GM12872 (cell line): ENCODE results near the gene SPAG6.

Experiments
- TF ChIP-seq, protein P1 (sequence below): IDR thresholded peaks from 3 replicates; pipeline ENCODE4 v1.5.1; 2011; ENCODE audit warnings: low read depth, mild to moderate bottlenecking, low read length, moderate library complexity; ENCODE audit not compliant: insufficient read depth

SPAG6 gene

DNA sequence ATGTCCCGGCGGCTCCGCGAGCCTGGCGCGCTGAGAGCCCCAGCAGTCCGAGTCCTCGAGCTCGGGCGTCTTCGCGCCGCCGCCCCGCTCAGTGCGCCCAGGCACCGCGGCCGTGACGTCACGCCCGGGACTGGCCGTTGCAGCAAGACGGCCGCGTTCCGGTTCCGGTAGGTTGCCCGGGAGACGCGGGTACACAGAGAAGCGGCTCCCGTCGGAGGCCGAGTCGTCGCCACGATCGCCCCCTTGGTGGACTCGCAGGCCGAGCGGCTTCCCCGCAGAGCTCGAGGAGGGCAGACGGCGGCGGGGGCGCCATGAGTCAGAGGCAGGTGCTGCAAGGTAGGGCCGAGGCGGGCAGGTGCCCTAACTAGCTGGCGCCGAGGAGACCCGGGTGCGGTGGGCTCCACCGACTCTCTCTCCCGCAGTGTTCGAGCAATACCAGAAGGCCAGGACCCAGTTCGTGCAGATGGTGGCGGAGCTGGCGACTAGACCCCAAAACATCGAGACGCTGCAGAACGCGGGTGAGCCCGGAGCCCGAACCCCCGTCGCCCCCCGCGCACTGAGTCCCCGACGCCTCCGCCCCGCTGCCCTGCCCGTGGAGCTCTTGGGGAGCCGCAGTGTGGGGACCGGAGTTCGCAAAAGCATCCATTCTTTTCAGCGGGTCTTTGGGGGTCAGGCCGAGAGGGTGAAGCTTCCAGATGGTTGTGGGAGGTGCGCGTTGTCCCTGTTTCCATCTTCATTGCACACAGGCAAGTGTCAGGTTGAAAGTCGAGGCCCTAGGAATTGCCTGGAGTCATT lies at the start of gene SPAG6:
Gene SPAG6, plus strand, starts transcription at position 196 of the 795 bp plus-strand sequence. Its CDS starts 116 bp downstream, at position 312.
- TF ChIP-seq, protein P1, sequence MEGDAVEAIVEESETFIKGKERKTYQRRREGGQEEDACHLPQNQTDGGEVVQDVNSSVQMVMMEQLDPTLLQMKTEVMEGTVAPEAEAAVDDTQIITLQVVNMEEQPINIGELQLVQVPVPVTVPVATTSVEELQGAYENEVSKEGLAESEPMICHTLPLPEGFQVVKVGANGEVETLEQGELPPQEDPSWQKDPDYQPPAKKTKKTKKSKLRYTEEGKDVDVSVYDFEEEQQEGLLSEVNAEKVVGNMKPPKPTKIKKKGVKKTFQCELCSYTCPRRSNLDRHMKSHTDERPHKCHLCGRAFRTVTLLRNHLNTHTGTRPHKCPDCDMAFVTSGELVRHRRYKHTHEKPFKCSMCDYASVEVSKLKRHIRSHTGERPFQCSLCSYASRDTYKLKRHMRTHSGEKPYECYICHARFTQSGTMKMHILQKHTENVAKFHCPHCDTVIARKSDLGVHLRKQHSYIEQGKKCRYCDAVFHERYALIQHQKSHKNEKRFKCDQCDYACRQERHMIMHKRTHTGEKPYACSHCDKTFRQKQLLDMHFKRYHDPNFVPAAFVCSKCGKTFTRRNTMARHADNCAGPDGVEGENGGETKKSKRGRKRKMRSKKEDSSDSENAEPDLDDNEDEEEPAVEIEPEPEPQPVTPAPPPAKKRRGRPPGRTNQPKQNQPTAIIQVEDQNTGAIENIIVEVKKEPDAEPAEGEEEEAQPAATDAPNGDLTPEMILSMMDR: no peak

DNA sequence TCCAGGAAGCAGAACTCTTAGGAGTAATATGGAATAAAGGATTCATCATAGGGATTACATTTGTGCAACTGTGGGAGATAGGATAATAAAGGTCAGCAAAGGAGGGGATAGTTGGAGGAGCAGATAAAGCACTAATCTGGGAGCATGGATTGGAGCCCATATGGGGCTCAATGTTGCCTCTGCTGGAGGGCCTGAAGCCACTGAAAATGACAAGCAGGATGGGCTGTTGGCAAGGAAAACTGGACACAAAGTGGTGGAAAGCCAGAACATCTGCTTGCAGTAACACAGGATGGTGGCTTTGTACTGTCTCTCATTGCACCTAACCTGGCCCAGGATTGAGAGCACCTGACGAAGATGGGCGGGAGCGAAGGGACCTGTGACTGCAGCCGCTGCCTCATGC lies 44.1 kb upstream of the SPAG6 start:
- TF ChIP-seq, protein P1: no peak

DNA sequence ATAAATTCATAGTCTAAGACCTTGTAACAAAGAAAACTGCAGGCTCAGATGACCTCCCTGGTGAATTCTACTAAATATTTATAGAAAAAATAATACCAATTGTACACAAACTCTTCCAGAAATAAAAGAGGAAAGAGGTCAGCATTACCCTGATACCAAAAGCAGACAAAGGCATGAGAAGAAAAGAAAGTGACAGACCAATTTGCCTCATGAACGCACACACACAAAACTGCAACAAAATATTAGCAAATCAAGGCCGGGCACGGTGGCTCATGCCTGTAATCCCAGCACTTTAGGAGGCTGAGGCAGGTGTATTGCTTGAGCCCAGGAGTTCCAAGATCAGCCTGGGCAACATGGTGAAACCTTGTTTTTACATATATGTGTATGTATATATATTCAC lies 41.8 kb upstream of the SPAG6 start:
- TF ChIP-seq, protein P1: no peak

DNA sequence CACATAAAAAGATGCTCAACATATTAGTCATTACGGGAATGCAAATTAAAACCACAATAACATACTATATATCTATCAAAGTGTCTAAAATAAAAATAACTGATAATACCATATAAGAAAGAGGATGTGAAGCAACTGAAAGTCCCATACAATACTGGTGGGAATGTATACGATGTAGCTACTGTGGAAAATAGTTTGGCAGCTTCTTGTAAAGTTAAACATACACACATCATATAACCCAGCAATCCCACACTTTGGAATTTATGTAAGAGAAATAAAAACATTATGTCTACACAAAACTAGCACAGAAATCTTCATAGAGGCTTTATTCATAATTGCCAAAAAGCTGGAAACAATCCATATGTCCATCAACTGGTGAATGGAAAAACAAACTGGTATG lies 39.6 kb upstream of the SPAG6 start:
- TF ChIP-seq, protein P1: no peak

DNA sequence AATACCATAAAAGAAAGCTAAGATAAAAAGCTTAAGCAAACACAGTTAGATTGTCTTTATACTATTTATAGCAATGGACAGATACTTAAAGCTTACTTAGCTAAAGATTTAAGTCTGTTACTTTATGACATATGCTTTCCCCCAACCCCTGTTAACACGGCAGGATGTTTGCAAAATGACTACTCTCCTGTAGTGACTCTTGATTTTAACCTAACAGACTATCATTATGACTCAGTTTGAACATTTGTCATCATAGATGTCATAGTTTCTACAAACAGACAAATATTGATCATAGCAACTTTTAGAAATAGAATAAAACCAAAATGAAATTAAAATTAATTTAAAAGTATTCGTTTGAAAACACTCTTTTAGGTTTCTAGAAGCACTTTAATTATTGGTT lies 36.9 kb upstream of the SPAG6 start:
- TF ChIP-seq, protein P1: no peak

DNA sequence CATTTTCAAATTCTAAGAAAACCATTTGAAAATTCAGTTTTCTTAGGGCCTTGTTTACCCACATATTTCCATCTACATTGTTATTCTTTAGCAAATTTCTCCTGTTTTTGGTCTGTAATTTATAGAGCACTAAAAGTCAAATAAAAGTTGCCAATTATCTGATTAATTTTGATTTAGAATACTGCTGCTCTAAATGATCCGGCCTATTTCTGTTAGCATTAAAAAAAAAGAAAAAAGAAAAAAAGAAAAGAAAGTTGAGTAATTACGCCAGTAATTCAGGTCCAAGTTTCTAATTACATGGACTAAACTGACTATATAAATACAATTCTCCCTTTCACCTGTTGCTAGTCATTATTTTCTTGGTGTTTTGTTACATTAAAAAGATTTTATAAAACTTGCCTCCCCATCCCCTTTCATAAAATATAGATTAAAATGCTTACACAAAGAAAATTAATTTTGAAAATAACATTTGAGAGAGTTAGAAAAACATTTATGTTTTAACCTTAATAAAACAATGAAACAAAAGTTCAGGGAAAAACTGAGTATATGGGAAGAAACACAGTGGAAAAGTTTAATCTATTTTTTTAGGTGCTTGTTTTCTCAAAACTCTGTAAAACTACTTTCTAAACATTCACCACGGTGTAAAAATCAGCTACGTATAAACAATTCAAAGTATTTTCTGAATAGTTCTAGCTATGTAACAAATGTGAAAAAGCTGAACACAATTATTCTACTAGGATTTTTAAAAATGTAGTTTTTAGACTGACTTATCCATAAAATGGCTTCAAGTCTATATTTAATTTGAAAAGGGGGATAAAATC lies 35.9 kb upstream of the SPAG6 start:
- TF ChIP-seq, protein P1: no peak

DNA sequence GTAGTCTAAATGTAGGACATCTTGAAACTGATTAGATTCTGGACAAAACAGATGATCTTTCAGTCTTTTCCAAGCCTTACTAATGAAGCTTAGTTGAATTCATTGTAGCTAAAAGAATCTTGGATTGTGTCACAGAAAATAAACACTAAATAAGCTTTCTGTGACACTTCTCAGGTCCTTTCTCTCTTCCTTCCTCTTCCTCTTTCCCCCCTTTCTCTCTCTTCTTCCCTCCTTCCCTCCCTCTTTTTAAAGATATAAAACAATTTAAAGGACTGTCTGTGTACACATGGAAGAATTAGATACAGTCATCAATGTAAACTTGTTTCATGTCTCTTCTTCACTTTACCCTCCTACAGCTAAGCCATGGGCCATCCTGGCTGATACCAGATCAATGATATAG lies 34.4 kb upstream of the SPAG6 start:
- TF ChIP-seq, protein P1: no peak
